Smooth muscle cell (in vitro differentiated cells): ENCODE measurements around the gene HBE1. TPM values are rescaled to one million over a fixed set of nuclear protein-coding genes. Genes with fewer than 3 reads are reported as not detected.

Source experiments
- DNase-seq: peaks from one replicate; lab custom pipeline; 2025; ENCODE audit not compliant: unreplicated experiment; lab: John Stamatoyannopoulos, UW
- H2AFZ ChIP-seq: fragments of 200-600 bp; sonication (generic); 2 replicates; pipeline ENCODE4 v1.6.0; 2016; ENCODE audit warnings: antibody characterized with exemption, low read depth, mild to moderate bottlenecking
- H3F3A ChIP-seq: fragments of 200-600 bp; sonication (generic); 2 replicates; pipeline ENCODE4 v1.6.0; 2017; ENCODE audit warnings: antibody characterized with exemption, low read depth
- H3K27ac ChIP-seq: fragments of 200-600 bp; sonication (generic); 2 replicates; pipeline ENCODE4 v1.5.1; 2016; ENCODE audit warnings: low read depth, mild to moderate bottlenecking
- H3K27me3 ChIP-seq: fragments of 200-600 bp; sonication (generic); 2 replicates; pipeline ENCODE4 v1.6.1; 2016; ENCODE audit warnings: low read depth, mild to moderate bottlenecking
- H3K36me3 ChIP-seq: fragments of 200-600 bp; sonication (generic); 2 replicates; pipeline ENCODE4 v1.5.1; 2016; ENCODE audit warnings: low read depth
- H3K4me1 ChIP-seq: fragments of 200-600 bp; sonication (generic); 2 replicates; pipeline ENCODE4 v1.5.1; 2016; ENCODE audit warnings: low read depth
- H3K4me2 ChIP-seq: fragments of 200-600 bp; sonication (generic); 2 replicates; pipeline ENCODE4 v1.6.0; 2016; ENCODE audit warnings: mild to moderate bottlenecking
- H3K4me3 ChIP-seq: fragments of 200-600 bp; sonication (generic); 2 replicates; pipeline ENCODE4 v1.5.1; 2016; ENCODE audit warnings: mild to moderate bottlenecking
- H3K79me2 ChIP-seq: fragments of 200-600 bp; sonication (generic); 2 replicates; pipeline ENCODE4 v1.6.0; 2016; ENCODE audit warnings: low read depth, mild to moderate bottlenecking
- H3K9ac ChIP-seq: fragments of 200-600 bp; sonication (generic); 2 replicates; pipeline ENCODE4 v1.6.0; 2016; ENCODE audit warnings: low read depth
- H3K9me3 ChIP-seq: fragments of 200-600 bp; sonication (generic); replicated peaks from 2 replicates; pipeline ENCODE4 v1.5.1; 2016; ENCODE audit warnings: low read depth
- H4K20me1 ChIP-seq: fragments of 200-600 bp; sonication (generic); 2 replicates; pipeline ENCODE4 v1.6.0; 2016; ENCODE audit warnings: low read depth
- CTCF ChIP-seq: fragments of 200-600 bp; sonication (generic); IDR thresholded peaks from 2 replicates; pipeline ENCODE4 v1.5.1; 2017; ENCODE audit warnings: borderline replicate concordance, mild to moderate bottlenecking, antibody characterized with exemption; ENCODE audit not compliant: insufficient read depth, poor library complexity, severe bottlenecking
- WGBS: methylation state at CpG from one replicate; pipeline ENCODE4 v1.1.7; 2016; ENCODE audit warnings: low lambda C conversion rate; 5-methylcytosine and 5-hydroxymethylcytosine counted together
- polyA plus RNA-seq: library from polyadenylated mRNA; unstranded; fragments of >200 nt; fragmentation: Nextera tagmentation; extraction: Ambion mirVana; gene quantifications from 2 replicates; pipeline ENCODE4 v1.2.1, GENCODE V29; 2016
- total RNA-seq: library from RNA; depleted of rRNA; stranded (reverse); fragments of >200 nt; gene quantifications from 2 replicates; pipeline ENCODE4 v1.2.3, GENCODE V29; 2014

Gene HBE1
- total and polyA plus RNA-seq, 2 experiments from 2014 or later, result not detected

GRCh38 chr11:5237420-5237819 is 32.3 kb downstream of the HBE1 start:
- H4K20me1 ChIP-seq, result no peaks in the 10 kb centered on the region
- no peak overlapping the region for H2AFZ ChIP-seq
- TF ChIP-seq CTCF, result no peak
- 44% methylated on average over 2 of the region's 2 CpGs for WGBS
- H3F3A ChIP-seq, result no peaks in the 10 kb centered on the region
- no peak overlapping the region for H3K27ac ChIP-seq
- no peaks in the 10 kb centered on the region for H3K79me2 ChIP-seq
- no peaks in the 10 kb centered on the region for H3K9me3 ChIP-seq
- no peak for DNase-seq
- H3K4me2 ChIP-seq, result no peak overlapping the region
- no peaks in the 10 kb centered on the region for H3K4me1 ChIP-seq
- no peak overlapping the region for H3K4me3 ChIP-seq
- H3K36me3 ChIP-seq, result no peaks in the 10 kb centered on the region
- H3K9ac ChIP-seq, result no peak overlapping the region
- no peaks in the 10 kb centered on the region for H3K27me3 ChIP-seq

- no peak for TF ChIP-seq CTCF
- Histone ChIP-seq H3K27ac (no peak overlapping the region), H3K9ac (no peak overlapping the region), H3K36me3 (no peaks in the 10 kb centered on the region), H4K20me1 (no peaks in the 10 kb centered on the region), H3K4me3 (no peak overlapping the region), H3K4me2 (no peak overlapping the region), H3K27me3 (no peaks in the 10 kb centered on the region), H3K4me1 (no peaks in the 10 kb centered on the region), H3F3A (no peaks in the 10 kb centered on the region), H3K79me2 (no peaks in the 10 kb centered on the region), H2AFZ (no peak overlapping the region), H3K9me3 (no peaks in the 10 kb centered on the region)
- 91% methylated on average over 5 of the region's 5 CpGs for WGBS
- no peak for DNase-seq
These were observed 34.2 kb downstream of the HBE1 start for GRCh38 chr11:5235364-5236095.

- Histone ChIP-seq H3K27ac (no peak within 1 kb of the TSS), H3K27me3 (no peaks in the 10 kb centered on the region), H3K4me3 (no peak within 1 kb of the TSS), H3K36me3 (no peaks in the 10 kb centered on the region), H4K20me1 (no peaks in the 10 kb centered on the region), H3K79me2 (no peaks in the 10 kb centered on the region), H3K9me3 (no peaks in the 10 kb centered on the region), H2AFZ (no peak within 1 kb of the TSS), H3K9ac (no peak within 1 kb of the TSS), H3F3A (no peaks in the 10 kb centered on the region), H3K4me1 (no peaks in the 10 kb centered on the region), H3K4me2 (no peak within 1 kb of the TSS)
- DNase-seq, result no peak
- TF ChIP-seq CTCF, result no peak
- WGBS, result 78% methylated on average over 2 of the region's 2 CpGs
These were observed 35.3 kb downstream of the HBE1 start, which contains the start of gene HBD for GRCh38 chr11:5234381-5234834. Gene HBD, minus strand, starts transcription at chr11:5234483. Its CDS starts 50 bp downstream, at chr11:5234433.

GRCh38 chr11:5233307-5233706 is 36.4 kb downstream of the HBE1 start:
- Histone ChIP-seq H3K36me3 (no peaks in the 10 kb centered on the region), H3K4me2 (no peak overlapping the region), H4K20me1 (no peaks in the 10 kb centered on the region), H3K9me3 (no peaks in the 10 kb centered on the region), H3K27me3 (no peaks in the 10 kb centered on the region), H2AFZ (no peak overlapping the region), H3F3A (no peaks in the 10 kb centered on the region), H3K27ac (no peak overlapping the region), H3K4me3 (no peak overlapping the region), H3K4me1 (no peaks in the 10 kb centered on the region), H3K9ac (no peak overlapping the region), H3K79me2 (no peaks in the 10 kb centered on the region)
- no peak for DNase-seq
- no peak for TF ChIP-seq CTCF
- WGBS, result 83% methylated on average over 1 of the region's 1 CpG
